Breast epithelium (tissue), 3 donors: ENCODE data around the gene MGAT3.

ENCODE experiments used
- CTCF ChIP-seq, 3 donors: fragments of 450-650 bp; IDR thresholded peaks; one replicate each; pipeline ENCODE4 v1.5.1; 2016 to 2017; ENCODE audit warnings: antibody characterized with exemption in 3 of 3, mild to moderate bottlenecking in 3 of 3, moderate library complexity in 3 of 3
- POLR2A ChIP-seq: fragments of 450-650 bp; IDR thresholded peaks from one replicate; pipeline ENCODE4 v1.6.1; 2016; ENCODE audit warnings: antibody characterized with exemption, mild to moderate bottlenecking, moderate library complexity
- POLR2AphosphoS5 ChIP-seq, 3 donors: sonication (generic); formaldehyde crosslinking; IDR thresholded peaks; one replicate each; pipeline ENCODE4 v1.6.1; 2017; ENCODE audit warnings: antibody characterized with exemption in 3 of 3

GRCh38 chr22:39493759-39494158, 36.9 kb downstream of the MGAT3 start:
- TF ChIP-seq CTCF (IDR thresholded peaks at IDR 0.05) = no peak
- TF ChIP-seq POLR2AphosphoS5 (IDR thresholded peaks at IDR 0.05) = no peak
- no peak for TF ChIP-seq POLR2A
